Posterior cingulate gyrus (tissue), 11 donors: ENCODE measurements around the gene ALDH6A1.

Experiments used
- DNase-seq, 10 donors: peaks; one replicate each; pipeline versions ENCODE4 v3.0.0 to v3.0.0-alpha.2; 2020 to 2021; ENCODE audit warnings: mixed read lengths in 3 of 10
- intact Hi-C: fragments of 100-400 bp; cut with DNase I; formaldehyde crosslinking; loops from one replicate; pipeline ENCODE4 v1.15.1; 2023

Gene ALDH6A1

GRCh38 chr14:74064426-74064825 is 19.8 kb downstream of the ALDH6A1 start:
- intact Hi-C loops, result no loop called here

GRCh38 chr14:74062809-74063150 is 21.5 kb downstream of the ALDH6A1 start:
- intact Hi-C loops, result no loop called here
- DNase-seq, result no peak

More at GRCh38 chr14:74064426-74064825, 19.8 kb downstream of the ALDH6A1 start:
- no peak for DNase-seq

- no peak for DNase-seq
- intact Hi-C loops, result no loop called here
Measured at GRCh38 chr14:74049876-74050495, 34.3 kb downstream of the ALDH6A1 start.

GRCh38 chr14:74048281-74048680 is 36.0 kb downstream of the ALDH6A1 start:
- DNase-seq, result no peak
- intact Hi-C loops, result no loop called here

GRCh38 chr14:74045522-74045921 is 38.7 kb downstream of the ALDH6A1 start:
- DNase-seq, result no peak
- intact Hi-C loops, result no loop called here

- intact Hi-C loops, result no loop called here
- no peak for DNase-seq
Measured at GRCh38 chr14:74042296-74042695, 42.0 kb downstream of the ALDH6A1 start.

GRCh38 chr14:74038020-74038859 is 46.0 kb downstream of the ALDH6A1 start:
- intact Hi-C loops, result no loop called here
- DNase-seq, result no peak

- no peak for DNase-seq
- intact Hi-C loops, result no loop called here
Measured at GRCh38 chr14:74035556-74035955, 48.7 kb downstream of the ALDH6A1 start.

GRCh38 chr14:74034572-74034971 is 49.7 kb downstream of the ALDH6A1 start:
- intact Hi-C loops, result no loop called here
- DNase-seq, result no peak

GRCh38 chr14:74029136-74029535 is 55.1 kb downstream of the ALDH6A1 start:
- intact Hi-C loops, result no loop called here
- DNase-seq, result no peak

GRCh38 chr14:74022346-74022745 is 61.9 kb downstream of the ALDH6A1 start:
- peak in 1 of 10 donors; percentile 31 for DNase-seq
- intact Hi-C loops, result no loop called here

- DNase-seq, result peak in 1 of 10 donors; percentile 63
Measured at GRCh38 chr14:74019408-74020137, 64.7 kb downstream of the ALDH6A1 start.

GRCh38 chr14:74018586-74019407 is 65.5 kb downstream of the ALDH6A1 start, which contains the start of the genes BBOF1 and ENTPD5:
BBOF1 (plus strand) TSS chr14:74019349; CDS start chr14:74019479, 130 bp downstream.
ENTPD5 (minus strand) TSS chr14:74019288; CDS start chr14:73988102, 31,186 bp downstream.
- DNase-seq, result peak; percentile 74 to 98 (median 85)
- intact Hi-C loops, result loop anchor here (2.0 kb wide), 2 partner anchors 66 to 68 kb away; partner anchors contain the start of genes ALDH6A1, COQ6, FAM161B and LIN52

More at GRCh38 chr14:74019408-74020137, 64.7 kb downstream of the ALDH6A1 start:
- intact Hi-C loops, result loop anchor here (2.0 kb wide), 2 partner anchors 65 to 69 kb away; partner anchors contain the start of genes ALDH6A1, COQ6, FAM161B and LIN52

- intact Hi-C loops, result loop anchor here (2.0 kb wide), 2 partner anchors 67 kb away; partner anchors contain the start of genes ALDH6A1, COQ6, FAM161B and LIN52
- DNase-seq, result no peak
Measured at GRCh38 chr14:74018174-74018585, 66.1 kb downstream of the ALDH6A1 start.

- intact Hi-C loops, result no loop called here
- no peak for DNase-seq
Measured at GRCh38 chr14:74015963-74016362, 68.3 kb downstream of the ALDH6A1 start.

GRCh38 chr14:74015176-74015575 is 69.1 kb downstream of the ALDH6A1 start:
- DNase-seq, result no peak
- intact Hi-C loops, result no loop called here

GRCh38 chr14:74014299-74014698 is 70.0 kb downstream of the ALDH6A1 start:
- intact Hi-C loops, result no loop called here
- DNase-seq, result no peak

- DNase-seq, result no peak
- intact Hi-C loops, result no loop called here
Measured at GRCh38 chr14:74008843-74009499, 75.3 kb downstream of the ALDH6A1 start.
